A673 (cell line): ENCODE data around the gene ACYP2. TPM values are rescaled to one million over a fixed set of nuclear protein-coding genes. Genes with fewer than 3 reads are reported as not detected.

Experiments
- BruUV-seq: library from RNA; stranded (reverse); fragments of 400-500 nt; replicated peaks from 2 replicates; lab custom pipeline; 2021; lab: Mats Ljungman, UMichigan
- CTCF ChIA-PET: fragments of 300-600 bp; sonication (Branson Sonifier 250); formaldehyde crosslinking; loops from one replicate; lab custom pipeline; 2022; ENCODE audit warnings: antibody characterized with exemption; lab: Charles Lee
- POLR2A ChIA-PET: fragments of 300-600 bp; sonication (Branson Sonifier 250); formaldehyde crosslinking; loops from one replicate; lab custom pipeline; 2022; ENCODE audit warnings: antibody characterized with exemption; ENCODE audit not compliant: low non-redundant PET; lab: Charles Lee
- DNase-seq: peaks from one replicate; pipeline ENCODE4 v3.0.0-alpha.2; 2015; ENCODE audit warnings: low spot score
- H3K27ac ChIP-seq: fragments of 200-600 bp; sonication (generic); 2 replicates; pipeline ENCODE4 v1.5.1; 2016; ENCODE audit warnings: mixed run types, low read depth, mild to moderate bottlenecking, mixed read lengths, antibody characterized with exemption, low read length; ENCODE audit not compliant: poor library complexity, severe bottlenecking
- H3K27me3 ChIP-seq: fragments of 200-600 bp; sonication (generic); replicated peaks from 2 replicates; pipeline ENCODE4 v1.6.1; 2017; ENCODE audit warnings: mixed run types, low read depth, mild to moderate bottlenecking, mixed read lengths, antibody characterized with exemption, low read length; ENCODE audit not compliant: insufficient read depth, poor library complexity
- H3K36me3 ChIP-seq: fragments of 200-600 bp; sonication (generic); 2 replicates; pipeline ENCODE4 v1.6.1; 2016; ENCODE audit warnings: mixed run types, mild to moderate bottlenecking, mixed read lengths, antibody characterized with exemption, low read length; ENCODE audit not compliant: insufficient read depth, poor library complexity, severe bottlenecking
- H3K4me1 ChIP-seq: fragments of 200-600 bp; sonication (generic); 2 replicates; pipeline ENCODE4 v1.6.1; 2017; ENCODE audit warnings: mixed run types, mild to moderate bottlenecking, mixed read lengths, antibody characterized with exemption, low read length; ENCODE audit not compliant: insufficient read depth, poor library complexity, severe bottlenecking
- H3K4me3 ChIP-seq: fragments of 200-600 bp; sonication (generic); 2 replicates; pipeline ENCODE4 v1.5.1; 2016; ENCODE audit warnings: low read depth, mixed run types, mild to moderate bottlenecking, mixed read lengths, low read length; ENCODE audit not compliant: poor library complexity, severe bottlenecking
- H3K9me3 ChIP-seq: fragments of 200-600 bp; sonication (generic); 2 replicates; pipeline ENCODE4 v1.6.1; 2016; ENCODE audit warnings: mixed run types, low read depth, mild to moderate bottlenecking, mixed read lengths, antibody characterized with exemption, low read length; ENCODE audit not compliant: poor library complexity, severe bottlenecking
- CTCF ChIP-seq: fragments of 300-800, 200-600 bp; sonication (generic); conservative IDR thresholded peaks from 2 replicates; pipeline ENCODE4 v1.5.1; 2017; ENCODE audit warnings: low read depth, mild to moderate bottlenecking, antibody characterized with exemption, low read length, moderate library complexity, mixed read lengths
- EZH2 ChIP-seq: fragments of 200-600 bp; sonication (generic); IDR thresholded peaks from 2 replicates; pipeline ENCODE4 v1.6.1; 2017; ENCODE audit warnings: borderline replicate concordance, low read depth, mild to moderate bottlenecking, mixed read lengths, antibody characterized with exemption, low read length; ENCODE audit not compliant: poor library complexity, severe bottlenecking
- intact Hi-C: fragments of 100-400 bp; cut with micrococcal nuclease; formaldehyde crosslinking; loops from one replicate; pipeline ENCODE4 v1.10.0; 2022; ENCODE audit not compliant: unreplicated experiment
- total RNA-seq: library from RNA; stranded (reverse); gene quantifications from 2 replicates; pipeline ENCODE4 v1.2.3, GENCODE V29; 2021

The ACYP2 gene
- total RNA-seq, 1 experiment from 2014 or later, result 10.1 TPM

- TF ChIP-seq EZH2 (no peak), CTCF (no peak)
- no peak overlapping the region for H3K27ac ChIP-seq
- POLR2A ChIA-PET, result no interaction called here
- no peaks in the 10 kb centered on the region for H3K36me3 ChIP-seq
- H3K27me3 ChIP-seq, result no peaks in the 10 kb centered on the region
- H3K9me3 ChIP-seq, result no peaks in the 10 kb centered on the region
- intact Hi-C loops, result no loop called here
- no TSS peak for BruUV-seq
- DNase-seq, result no peak
- no peak overlapping the region for H3K4me3 ChIP-seq
- CTCF ChIA-PET, result no interaction called here
- no peaks in the 10 kb centered on the region for H3K4me1 ChIP-seq
Measured at GRCh38 chr2:54336136-54336976, 220.9 kb downstream of the ACYP2 start.

GRCh38 chr2:54336977-54337255 is 221.5 kb downstream of the ACYP2 start:
- POLR2A ChIA-PET, result no interaction called here
- Histone ChIP-seq H3K4me1 (no peaks in the 10 kb centered on the region), H3K27ac (no peak overlapping the region), H3K9me3 (no peaks in the 10 kb centered on the region), H3K4me3 (no peak overlapping the region), H3K36me3 (no peaks in the 10 kb centered on the region), H3K27me3 (no peaks in the 10 kb centered on the region)
- CTCF ChIA-PET, result no interaction called here
- TF ChIP-seq EZH2 (no peak), CTCF (no peak)
- intact Hi-C loops, result no loop called here
- no TSS peak for BruUV-seq
- no peak for DNase-seq

- no TSS peak for BruUV-seq
- Histone ChIP-seq H3K36me3 (no peaks in the 10 kb centered on the region), H3K9me3 (no peaks in the 10 kb centered on the region), H3K4me3 (no peak overlapping the region), H3K27me3 (no peaks in the 10 kb centered on the region), H3K27ac (no peak overlapping the region), H3K4me1 (no peaks in the 10 kb centered on the region)
- no peak for DNase-seq
- ChIA-PET POLR2A (no interaction called here), CTCF (no interaction called here)
- intact Hi-C loops, result no loop called here
- TF ChIP-seq EZH2 (no peak), CTCF (peak; percentile 40; the same call in 1 of the 2 replicates)
Measured at GRCh38 chr2:54341656-54342055, 226.2 kb downstream of the ACYP2 start.
